SJCRH30 (cell line): Measurements from ENCODE around the gene TFPI. TPM values are rescaled to one million over a fixed set of nuclear protein-coding genes. Genes with fewer than 3 reads are reported as not detected.
"Not testable (repeated sequence)": the region's sequence is repeated elsewhere in the genome, so short reads cannot be mapped to it uniquely, and the experiment has no call there.

ENCODE experiments used
- DNase-seq, 2 experiments: peaks; one replicate each; pipeline ENCODE4 v3.0.0-alpha.2; 2015 to 2020
- H3K27ac ChIP-seq: fragments of 250-450 bp; sonication (Bioruptor Pico); 2 replicates; pipeline ENCODE4 v1.5.1; 2020; ENCODE audit warnings: mild to moderate bottlenecking, moderate library complexity
- H3K27me3 ChIP-seq: fragments of 250-450 bp; sonication (Bioruptor Pico); 2 replicates; pipeline ENCODE4 v1.5.1; 2020; ENCODE audit warnings: mild to moderate bottlenecking, moderate library complexity
- H3K36me3 ChIP-seq: fragments of 250-450 bp; sonication (Bioruptor Pico); 2 replicates; pipeline ENCODE4 v1.5.1; 2020; ENCODE audit warnings: mild to moderate bottlenecking, moderate library complexity
- H3K4me1 ChIP-seq: fragments of 250-450 bp; sonication (Bioruptor Pico); 2 replicates; pipeline ENCODE4 v1.5.1; 2020; ENCODE audit warnings: mild to moderate bottlenecking, moderate library complexity
- H3K4me3 ChIP-seq: fragments of 250-450 bp; sonication (Bioruptor Pico); 2 replicates; pipeline ENCODE4 v1.5.1; 2020; ENCODE audit warnings: mild to moderate bottlenecking, moderate library complexity
- H3K9me3 ChIP-seq: fragments of 250-450 bp; sonication (Bioruptor Pico); replicated peaks from 2 replicates; pipeline ENCODE4 v1.5.1; 2020; ENCODE audit warnings: mild to moderate bottlenecking, moderate library complexity
- total RNA-seq: library from RNA; depleted of rRNA; stranded (reverse); fragments of >200 nt; shearing (Covaris generic); gene quantifications from 2 replicates; pipeline ENCODE4 v1.2.3, GENCODE V29; 2014

Gene TFPI
- total RNA-seq, 1 experiment from 2014 or later, result 64.2 TPM

GRCh38 chr2:187546762-187547333 lies 7.4 kb downstream of the TFPI start:
- H3K9me3 ChIP-seq, result no peaks in the 10 kb centered on the region
- peaks cover 71% of the 10 kb centered on the region for H3K4me1 ChIP-seq
- H3K27ac ChIP-seq, result peak overlapping the region; percentile 84
- no peak overlapping the region for H3K4me3 ChIP-seq
- H3K36me3 ChIP-seq, result peaks cover 13% of the 10 kb centered on the region
- H3K27me3 ChIP-seq, result no peaks in the 10 kb centered on the region
- peak in 1 of 2 experiments; percentile 60 for DNase-seq

GRCh38 chr2:187545238-187545751 lies 8.9 kb downstream of the TFPI start:
- peak in 1 of 2 experiments; percentile 63 for DNase-seq
- H3K27ac ChIP-seq, result peak overlapping the region; percentile 27

GRCh38 chr2:187544371-187545080 lies 9.7 kb downstream of the TFPI start:
- Histone ChIP-seq H3K36me3 (peaks cover 13% of the 10 kb centered on the region), H3K4me3 (no peak overlapping the region), H3K27ac (no peak overlapping the region; the same call in 1 of the 2 replicates), H3K4me1 (peaks cover 73% of the 10 kb centered on the region), H3K9me3 (no peaks in the 10 kb centered on the region), H3K27me3 (no peaks in the 10 kb centered on the region)
- no peak for DNase-seq

More at GRCh38 chr2:187545238-187545751, 8.9 kb downstream of the TFPI start:
- H3K4me3 ChIP-seq, result no peak overlapping the region
- no peaks in the 10 kb centered on the region for H3K27me3 ChIP-seq
- peaks cover 13% of the 10 kb centered on the region for H3K36me3 ChIP-seq
- peaks cover 78% of the 10 kb centered on the region for H3K4me1 ChIP-seq
- no peaks in the 10 kb centered on the region for H3K9me3 ChIP-seq

- Histone ChIP-seq H3K9me3 (no peaks in the 10 kb centered on the region), H3K4me3 (no peak overlapping the region), H3K36me3 (peaks cover 19% of the 10 kb centered on the region), H3K4me1 (peaks cover 63% of the 10 kb centered on the region), H3K27ac (no peak overlapping the region), H3K27me3 (no peaks in the 10 kb centered on the region)
- DNase-seq, result no peak
These were observed 10.7 kb downstream of the TFPI start for GRCh38 chr2:187543488-187543887.

GRCh38 chr2:187542123-187542522 lies 12.1 kb downstream of the TFPI start:
- Histone ChIP-seq H3K9me3 (peaks cover 6% of the 10 kb centered on the region; the same call in 1 of the 2 replicates), H3K4me1 (peaks cover 49% of the 10 kb centered on the region), H3K27me3 (no peaks in the 10 kb centered on the region), H3K4me3 (no peak overlapping the region), H3K36me3 (peaks cover 16% of the 10 kb centered on the region), H3K27ac (peak overlapping the region; percentile 34)
- DNase-seq, result no peak

- peak overlapping the region; percentile 1; the same call in 1 of the 2 replicates for H3K4me3 ChIP-seq
- H3K27me3 ChIP-seq, result no peaks in the 10 kb centered on the region
- H3K9me3 ChIP-seq, result peaks cover 6% of the 10 kb centered on the region; the same call in 1 of the 2 replicates
- peak overlapping the region; percentile 34 for H3K27ac ChIP-seq
- peaks cover 16% of the 10 kb centered on the region for H3K36me3 ChIP-seq
- DNase-seq, result peak; percentile 58 to 78
- H3K4me1 ChIP-seq, result peaks cover 42% of the 10 kb centered on the region
These were observed 12.8 kb downstream of the TFPI start for GRCh38 chr2:187541086-187542085.

GRCh38 chr2:187538222-187538621 lies 16.0 kb downstream of the TFPI start:
- peaks cover 21% of the 10 kb centered on the region for H3K4me1 ChIP-seq
- not testable (repeated sequence) for H3K27ac ChIP-seq, H3K36me3 ChIP-seq, H3K27me3 ChIP-seq, H3K4me3 ChIP-seq, DNase-seq
- H3K9me3 ChIP-seq, result peaks cover 18% of the 10 kb centered on the region

- H3K27ac ChIP-seq, H3K27me3 ChIP-seq, H3K4me1 ChIP-seq, H3K4me3 ChIP-seq, DNase-seq: not testable (repeated sequence)
- Histone ChIP-seq H3K36me3 (peaks cover 15% of the 10 kb centered on the region), H3K9me3 (peaks cover 18% of the 10 kb centered on the region)
These were observed 18.9 kb downstream of the TFPI start for GRCh38 chr2:187535381-187535780.

- no peak for DNase-seq
- Histone ChIP-seq H3K4me1 (peaks cover 6% of the 10 kb centered on the region), H3K27ac (no peak overlapping the region), H3K27me3 (no peaks in the 10 kb centered on the region), H3K36me3 (peaks cover 18% of the 10 kb centered on the region), H3K9me3 (peaks cover 13% of the 10 kb centered on the region), H3K4me3 (no peak overlapping the region)
These were observed 21.7 kb downstream of the TFPI start for GRCh38 chr2:187532333-187533120.

- H3K27ac ChIP-seq, result no peak overlapping the region
- H3K4me1 ChIP-seq, result peaks cover 16% of the 10 kb centered on the region
- H3K4me3 ChIP-seq, result no peak overlapping the region
- peaks cover 8% of the 10 kb centered on the region for H3K9me3 ChIP-seq
- peaks cover 18% of the 10 kb centered on the region for H3K36me3 ChIP-seq
- no peak for DNase-seq
- no peaks in the 10 kb centered on the region for H3K27me3 ChIP-seq
These were observed 24.1 kb downstream of the TFPI start for GRCh38 chr2:187529977-187530721.

- H3K27me3 ChIP-seq, result no peaks in the 10 kb centered on the region
- H3K27ac ChIP-seq, result no peak overlapping the region
- peaks cover 18% of the 10 kb centered on the region for H3K36me3 ChIP-seq
- H3K4me3 ChIP-seq, result no peak overlapping the region
- H3K4me1 ChIP-seq, result peaks cover 16% of the 10 kb centered on the region
- peaks cover 2% of the 10 kb centered on the region for H3K9me3 ChIP-seq
- no peak for DNase-seq
These were observed 24.8 kb downstream of the TFPI start for GRCh38 chr2:187529248-187529976.

GRCh38 chr2:187528042-187528441 lies 26.2 kb downstream of the TFPI start:
- no peaks in the 10 kb centered on the region for H3K27me3 ChIP-seq
- H3K27ac ChIP-seq, result no peak overlapping the region
- 0 out of 2 replicates have a peak, but pooled peaks cover 3% of the 10 kb centered on the region for H3K9me3 ChIP-seq
- H3K4me1 ChIP-seq, result peaks cover 16% of the 10 kb centered on the region
- peaks cover 25% of the 10 kb centered on the region for H3K36me3 ChIP-seq
- H3K4me3 ChIP-seq, result no peak overlapping the region
- no peak for DNase-seq

- H3K36me3 ChIP-seq, result peaks cover 23% of the 10 kb centered on the region
- 0 out of 2 replicates have a peak, but pooled peaks cover 3% of the 10 kb centered on the region for H3K9me3 ChIP-seq
- DNase-seq, result peak; percentile 67 to 72
- H3K27ac ChIP-seq, result peak overlapping the region; percentile 36
- no peaks in the 10 kb centered on the region for H3K27me3 ChIP-seq
- no peak overlapping the region for H3K4me3 ChIP-seq
- H3K4me1 ChIP-seq, result peaks cover 16% of the 10 kb centered on the region
These were observed 27.0 kb downstream of the TFPI start for GRCh38 chr2:187527262-187527661.
